ENCODE data around the gene WT1. TPM values are rescaled to one million over a fixed set of nuclear protein-coding genes. Genes with fewer than 3 reads are reported as not detected.

WT1 gene
- total and polyA plus RNA-seq, 7 experiments from 2014 or later = not detected

DNA sequence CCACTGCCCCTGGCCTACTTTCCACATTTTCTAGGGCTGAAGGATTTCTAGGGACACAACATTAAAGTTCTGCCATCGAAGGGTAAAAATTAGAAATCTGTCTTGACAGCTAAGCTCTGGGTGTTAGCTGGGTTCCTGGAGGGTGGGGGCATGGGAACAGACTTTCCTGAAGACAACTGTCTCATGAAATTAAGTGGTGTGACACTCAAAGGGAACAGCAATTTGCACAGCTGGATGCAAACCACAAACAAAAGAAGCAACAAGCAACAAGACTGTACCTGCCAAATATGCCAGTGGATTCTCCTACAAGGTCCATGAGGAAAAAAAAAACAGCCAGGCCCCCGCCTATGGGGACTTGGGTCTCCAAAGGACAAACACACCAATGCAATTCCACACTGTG lies 32.5 kb downstream of the WT1 start:
- ChIA-PET CTCF (no interaction called here), POLR2A (no interaction called here)
- H3K27ac Mint-ChIP-seq = no peak overlapping the region
- Histone ChIP-seq H3K4me3 (ENCODE audit: low read length) (no peak overlapping the region), H3K27ac (ENCODE audit: low read depth, low read length) (no peak overlapping the region), H3K27me3 (ENCODE audit: control insufficient read depth in 2 of 2, insufficient read depth in 2 of 2, low read length in 2 of 2) (peaks cover 0 to 2% of the 10 kb centered on the region in 2 donors), H3K36me3 (ENCODE audit: control insufficient read depth in 2 of 3, insufficient read depth in 3 of 3, low read length in 3 of 3) (no peaks in the 10 kb centered on the region), H3K4me1 (ENCODE audit: control insufficient read depth in 2 of 2, insufficient read depth in 2 of 2, low read length in 2 of 2) (no peaks in the 10 kb centered on the region), H3K9me3 (ENCODE audit: control insufficient read depth in 2 of 3, low read length in 3 of 3) (no peaks in the 10 kb centered on the region)
- H3K36me3 Mint-ChIP-seq = peaks cover 0 to 6% (median 0%) of the 10 kb centered on the region in 5 donors
- intact Hi-C loops (cut with micrococcal nuclease) = no loop called here
- H3K27me3 Mint-ChIP-seq = peaks cover 2 to 44% (median 20%) of the 10 kb centered on the region in 5 donors
- peaks cover 0 to 7% (median 3%) of the 10 kb centered on the region in 11 donors for H3K9me3 Mint-ChIP-seq
- ATAC-seq = no peak
- no peak for DNase-seq
- no peaks in the 10 kb centered on the region for H3K4me1 Mint-ChIP-seq
- H3K4me3 Mint-ChIP-seq = no peak overlapping the region

DNA sequence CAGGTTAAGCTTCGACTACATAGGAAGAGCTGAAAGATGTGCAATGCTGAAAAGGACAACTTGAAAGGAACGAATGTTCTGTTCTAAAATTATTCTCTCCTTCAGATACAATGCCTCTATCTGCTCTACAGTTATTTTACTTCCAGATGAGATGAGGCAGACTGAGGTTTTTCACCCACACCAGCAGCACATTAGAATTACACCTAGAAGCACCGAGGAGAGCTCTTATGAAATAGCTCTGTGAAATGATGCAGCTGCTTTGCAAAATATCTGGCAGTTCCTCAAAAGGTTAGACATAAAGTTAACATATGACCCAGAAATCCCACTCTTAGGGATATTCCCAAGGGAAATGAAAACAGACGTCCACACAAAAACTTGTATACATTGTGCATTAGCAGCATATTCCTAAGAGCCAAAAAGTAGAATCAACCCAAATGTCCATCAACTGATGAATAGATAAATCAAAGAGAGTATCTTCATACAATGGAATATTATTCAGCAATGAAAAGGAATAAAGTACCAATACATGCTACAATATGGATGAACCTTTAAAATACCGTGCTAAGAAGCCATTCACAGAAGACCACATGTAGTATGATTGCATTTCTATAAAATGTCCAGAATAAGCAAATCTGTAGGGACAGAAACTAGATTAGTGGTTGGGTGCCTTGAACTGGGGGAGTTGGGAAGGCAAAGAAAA lies 34.5 kb downstream of the WT1 start:
- peaks cover 0 to 2% of the 10 kb centered on the region in 2 donors for H3K27me3 ChIP-seq (ENCODE audit: control insufficient read depth in 2 of 2, insufficient read depth in 2 of 2, low read length in 2 of 2)
- CTCF ChIA-PET = no interaction called here
- Mint-ChIP-seq H3K9me3 (peaks cover 0 to 7% (median 3%) of the 10 kb centered on the region in 11 donors), H3K36me3 (peaks cover 0 to 6% (median 0%) of the 10 kb centered on the region in 5 donors), H3K27me3 (peaks cover 8 to 41% (median 14%) of the 10 kb centered on the region in 5 donors), H3K4me1 (peaks cover 0 to 2% (median 0%) of the 10 kb centered on the region in 7 donors), H3K4me3 (no peak overlapping the region), H3K27ac (no peak overlapping the region)
- DNase-seq = no peak
- POLR2A ChIA-PET = no interaction called here
- H3K9me3 ChIP-seq (ENCODE audit: control insufficient read depth in 2 of 3, low read length in 3 of 3) = no peaks in the 10 kb centered on the region
- H3K27ac ChIP-seq (ENCODE audit: low read depth, low read length) = no peak overlapping the region
- no peak for ATAC-seq
- intact Hi-C loops (cut with micrococcal nuclease) = no loop called here
- H3K4me1 ChIP-seq (ENCODE audit: control insufficient read depth in 2 of 2, insufficient read depth in 2 of 2, low read length in 2 of 2) = no peaks in the 10 kb centered on the region
- no peak overlapping the region for H3K4me3 ChIP-seq (ENCODE audit: low read length)
- no peaks in the 10 kb centered on the region for H3K36me3 ChIP-seq (ENCODE audit: control insufficient read depth in 2 of 3, insufficient read depth in 3 of 3, low read length in 3 of 3)

GRCh38 chr11:32400196-32400595 lies 35.1 kb downstream of the WT1 start:
- no peak overlapping the region for H3K27ac Mint-ChIP-seq
- no peak overlapping the region for H3K4me3 Mint-ChIP-seq
- H3K27me3 ChIP-seq (ENCODE audit: control insufficient read depth in 2 of 2, insufficient read depth in 2 of 2, low read length in 2 of 2) = peaks cover 0 to 2% of the 10 kb centered on the region in 2 donors
- no peak for ATAC-seq
- no peak overlapping the region for H3K4me3 ChIP-seq (ENCODE audit: low read length)
- H3K4me1 Mint-ChIP-seq = peaks cover 0 to 2% (median 0%) of the 10 kb centered on the region in 7 donors
- no peak for DNase-seq
- H3K9me3 ChIP-seq (ENCODE audit: control insufficient read depth in 2 of 3, low read length in 3 of 3) = no peaks in the 10 kb centered on the region
- CTCF ChIA-PET = no interaction called here
- POLR2A ChIA-PET = no interaction called here
- peaks cover 0 to 7% (median 3%) of the 10 kb centered on the region in 11 donors for H3K9me3 Mint-ChIP-seq
- intact Hi-C loops (cut with micrococcal nuclease) = no loop called here
- H3K27ac ChIP-seq (ENCODE audit: low read depth, low read length) = no peak overlapping the region
- H3K4me1 ChIP-seq (ENCODE audit: control insufficient read depth in 2 of 2, insufficient read depth in 2 of 2, low read length in 2 of 2) = no peaks in the 10 kb centered on the region
- H3K27me3 Mint-ChIP-seq = peaks cover 12 to 41% (median 17%) of the 10 kb centered on the region in 5 donors
- no peaks in the 10 kb centered on the region for H3K36me3 ChIP-seq (ENCODE audit: control insufficient read depth in 2 of 3, insufficient read depth in 3 of 3, low read length in 3 of 3)
- peaks cover 0 to 6% (median 0%) of the 10 kb centered on the region in 5 donors for H3K36me3 Mint-ChIP-seq

GRCh38 chr11:32396991-32397390 lies 38.3 kb downstream of the WT1 start:
- H3K9me3 ChIP-seq (ENCODE audit: control insufficient read depth in 2 of 3, low read length in 3 of 3) = no peaks in the 10 kb centered on the region
- Mint-ChIP-seq H3K9me3 (peaks cover 0 to 7% (median 3%) of the 10 kb centered on the region in 11 donors), H3K36me3 (peaks cover 0 to 6% (median 0%) of the 10 kb centered on the region in 5 donors), H3K4me1 (peaks cover 0 to 4% (median 0%) of the 10 kb centered on the region in 7 donors), H3K27me3 (peaks cover 11 to 21% (median 15%) of the 10 kb centered on the region in 5 donors), H3K27ac (no peak overlapping the region), H3K4me3 (no peak overlapping the region)
- DNase-seq (no peak), ATAC-seq (no peak)
- POLR2A ChIA-PET = no interaction called here
- CTCF ChIA-PET = no interaction called here
- no peaks in the 10 kb centered on the region for H3K4me1 ChIP-seq (ENCODE audit: control insufficient read depth in 2 of 2, insufficient read depth in 2 of 2, low read length in 2 of 2)
- H3K4me3 ChIP-seq (ENCODE audit: low read length) = no peak overlapping the region
- H3K36me3 ChIP-seq (ENCODE audit: control insufficient read depth in 2 of 3, insufficient read depth in 3 of 3, low read length in 3 of 3) = no peaks in the 10 kb centered on the region
- H3K27ac ChIP-seq (ENCODE audit: low read depth, low read length) = no peak overlapping the region
- intact Hi-C loops (cut with micrococcal nuclease) = no loop called here
- peaks cover 0 to 2% of the 10 kb centered on the region in 2 donors for H3K27me3 ChIP-seq (ENCODE audit: control insufficient read depth in 2 of 2, insufficient read depth in 2 of 2, low read length in 2 of 2)

GRCh38 chr11:32396331-32396730 lies 39.0 kb downstream of the WT1 start:
- Histone ChIP-seq H3K27ac (ENCODE audit: low read depth, low read length) (no peak overlapping the region), H3K27me3 (ENCODE audit: control insufficient read depth in 2 of 2, insufficient read depth in 2 of 2, low read length in 2 of 2) (peaks cover 0 to 2% of the 10 kb centered on the region in 2 donors), H3K4me1 (ENCODE audit: control insufficient read depth in 2 of 2, insufficient read depth in 2 of 2, low read length in 2 of 2) (no peaks in the 10 kb centered on the region), H3K36me3 (ENCODE audit: control insufficient read depth in 2 of 3, insufficient read depth in 3 of 3, low read length in 3 of 3) (no peaks in the 10 kb centered on the region), H3K4me3 (ENCODE audit: low read length) (no peak overlapping the region), H3K9me3 (ENCODE audit: control insufficient read depth in 2 of 3, low read length in 3 of 3) (no peaks in the 10 kb centered on the region)
- peaks cover 0 to 6% (median 0%) of the 10 kb centered on the region in 5 donors for H3K36me3 Mint-ChIP-seq
- intact Hi-C loops (cut with micrococcal nuclease) = no loop called here
- POLR2A ChIA-PET = no interaction called here
- no peak overlapping the region for H3K4me3 Mint-ChIP-seq
- H3K27ac Mint-ChIP-seq = no peak overlapping the region
- CTCF ChIA-PET = no interaction called here
- peaks cover 0 to 7% (median 3%) of the 10 kb centered on the region in 11 donors for H3K9me3 Mint-ChIP-seq
- no peak for ATAC-seq
- H3K4me1 Mint-ChIP-seq = peaks cover 0 to 5% (median 0%) of the 10 kb centered on the region in 7 donors
- no peak for DNase-seq
- peaks cover 10 to 21% (median 15%) of the 10 kb centered on the region in 5 donors for H3K27me3 Mint-ChIP-seq

DNA sequence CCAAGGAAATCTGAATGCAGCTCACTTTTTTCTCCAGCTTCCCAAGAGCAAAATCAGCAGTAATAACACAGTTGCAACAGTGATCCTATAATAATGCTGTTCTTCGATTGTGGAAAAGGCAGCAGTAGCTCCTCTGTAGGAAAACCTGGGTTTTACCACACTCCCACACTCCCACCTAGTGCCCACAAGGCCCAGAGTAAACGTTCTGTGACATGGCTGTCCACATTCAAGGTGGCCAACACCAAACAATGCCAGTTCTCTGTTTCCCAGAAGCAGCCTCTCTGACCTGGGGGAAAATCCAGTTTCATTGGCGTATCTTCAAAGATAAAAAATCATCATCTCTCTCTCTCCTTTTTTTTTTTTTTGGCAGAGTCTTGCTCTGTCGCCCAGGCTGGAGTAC lies 40.2 kb downstream of the WT1 start:
- CTCF ChIA-PET = no interaction called here
- intact Hi-C loops (cut with micrococcal nuclease) = no loop called here
- H3K9me3 ChIP-seq (ENCODE audit: control insufficient read depth in 2 of 3, low read length in 3 of 3) = no peaks in the 10 kb centered on the region
- no peak overlapping the region for H3K4me3 ChIP-seq (ENCODE audit: low read length)
- H3K27ac Mint-ChIP-seq = no peak overlapping the region
- ATAC-seq (no peak), DNase-seq (no peak)
- H3K4me1 ChIP-seq (ENCODE audit: control insufficient read depth in 2 of 2, insufficient read depth in 2 of 2, low read length in 2 of 2) = no peaks in the 10 kb centered on the region
- H3K4me1 Mint-ChIP-seq = peaks cover 0 to 5% (median 0%) of the 10 kb centered on the region in 7 donors
- H3K9me3 Mint-ChIP-seq = no peaks in the 10 kb centered on the region
- H3K4me3 Mint-ChIP-seq = no peak overlapping the region
- no peaks in the 10 kb centered on the region for H3K36me3 Mint-ChIP-seq
- POLR2A ChIA-PET = no interaction called here
- H3K27me3 ChIP-seq (ENCODE audit: control insufficient read depth in 2 of 2, insufficient read depth in 2 of 2, low read length in 2 of 2) = peaks cover 0 to 2% of the 10 kb centered on the region in 2 donors
- peaks cover 5 to 21% (median 10%) of the 10 kb centered on the region in 5 donors for H3K27me3 Mint-ChIP-seq
- H3K27ac ChIP-seq (ENCODE audit: low read depth, low read length) = no peak overlapping the region
- H3K36me3 ChIP-seq (ENCODE audit: control insufficient read depth in 2 of 3, insufficient read depth in 3 of 3, low read length in 3 of 3) = no peaks in the 10 kb centered on the region

DNA sequence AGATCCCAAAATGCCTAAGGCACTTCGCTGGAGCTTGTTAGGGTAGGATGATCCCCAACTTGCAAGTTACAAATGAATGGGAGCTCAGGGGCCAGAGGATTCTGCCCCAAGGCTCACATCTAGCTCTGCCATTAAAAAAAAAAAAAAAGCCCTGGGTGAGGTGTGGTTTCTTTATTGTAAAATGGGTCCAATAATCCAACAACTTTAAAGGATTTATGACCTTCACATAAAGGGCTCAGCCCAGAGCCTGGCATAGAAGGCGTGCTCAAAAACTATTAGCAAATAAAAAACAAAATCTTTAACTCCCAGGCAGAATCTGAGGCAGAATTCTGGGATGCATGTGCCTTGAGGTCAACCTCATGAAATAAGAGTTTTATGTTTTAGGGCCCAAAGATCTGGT lies 42.5 kb downstream of the WT1 start:
- peaks cover 0 to 5% (median 0%) of the 10 kb centered on the region in 7 donors for H3K4me1 Mint-ChIP-seq
- Histone ChIP-seq H3K36me3 (ENCODE audit: control insufficient read depth in 2 of 3, insufficient read depth in 3 of 3, low read length in 3 of 3) (no peaks in the 10 kb centered on the region), H3K9me3 (ENCODE audit: control insufficient read depth in 2 of 3, low read length in 3 of 3) (no peaks in the 10 kb centered on the region), H3K4me3 (ENCODE audit: low read length) (no peak overlapping the region), H3K27ac (ENCODE audit: low read depth, low read length) (no peak overlapping the region), H3K27me3 (ENCODE audit: control insufficient read depth in 2 of 2, insufficient read depth in 2 of 2, low read length in 2 of 2) (no peaks in the 10 kb centered on the region), H3K4me1 (ENCODE audit: control insufficient read depth in 2 of 2, insufficient read depth in 2 of 2, low read length in 2 of 2) (no peaks in the 10 kb centered on the region)
- H3K36me3 Mint-ChIP-seq = no peaks in the 10 kb centered on the region
- no peak for ATAC-seq
- no peaks in the 10 kb centered on the region for H3K9me3 Mint-ChIP-seq
- H3K4me3 Mint-ChIP-seq = no peak overlapping the region
- H3K27me3 Mint-ChIP-seq = peaks cover 4 to 24% (median 5%) of the 10 kb centered on the region in 5 donors
- DNase-seq = no peak
- CTCF ChIA-PET = no interaction called here
- intact Hi-C loops (cut with micrococcal nuclease) = no loop called here
- POLR2A ChIA-PET = no interaction called here
- no peak overlapping the region for H3K27ac Mint-ChIP-seq

Measured in naive thymus-derived CD4-positive, alpha-beta T cell (primary cell).